ENCODE data around the gene B3GALT5. TPM values are rescaled to one million over a fixed set of nuclear protein-coding genes. Genes with fewer than 3 reads are reported as not detected.
A peak's percentile ranks its signal among the peaks of the same experiment; 100 is the strongest.
"Not testable (repeated sequence)": the region's sequence is repeated elsewhere in the genome, so short reads cannot be mapped to it uniquely, and the experiment has no call there.

The B3GALT5 gene
- 1.3 and 1.6 TPM in 2 replicates for total RNA-seq (2014; rRNA removed)
- 0.22 TPM for polyA plus RNA-seq (2012)

GRCh38 chr21:39612233-39613040 is at the start of gene B3GALT5:
TSS of gene B3GALT5 (plus strand) at chr21:39612940. CDS start at chr21:39660560, 47,620 bp downstream.
- DNase-seq (ENCODE audit: low read depth) = peak; percentile 32

- no peak for DNase-seq (ENCODE audit: low read depth)
Measured at GRCh38 chr21:39564200-39564599, 48.5 kb upstream of the B3GALT5 start.

- no peak for DNase-seq (ENCODE audit: low read depth)
Measured at GRCh38 chr21:39567180-39567972, 45.4 kb upstream of the B3GALT5 start.

- DNase-seq (ENCODE audit: low read depth) = no peak
Measured at GRCh38 chr21:39568361-39568760, 44.4 kb upstream of the B3GALT5 start.

- DNase-seq (ENCODE audit: low read depth) = peak; percentile 15
Measured at GRCh38 chr21:39575775-39576174, 37.0 kb upstream of the B3GALT5 start.

GRCh38 chr21:39576518-39577128 is 36.1 kb upstream of the B3GALT5 start:
- DNase-seq (ENCODE audit: low read depth) = no peak

GRCh38 chr21:39579734-39580332 is 32.9 kb upstream of the B3GALT5 start:
- DNase-seq (ENCODE audit: low read depth) = no peak

- no peak for DNase-seq (ENCODE audit: low read depth)
Measured at GRCh38 chr21:39580744-39581143, 32.0 kb upstream of the B3GALT5 start.

GRCh38 chr21:39581414-39581813 is 31.3 kb upstream of the B3GALT5 start:
- DNase-seq (ENCODE audit: low read depth) = no peak

GRCh38 chr21:39582749-39583148 is 30.0 kb upstream of the B3GALT5 start:
- no peak for DNase-seq (ENCODE audit: low read depth)

GRCh38 chr21:39583586-39583985 is 29.2 kb upstream of the B3GALT5 start:
- not testable (repeated sequence) for DNase-seq (ENCODE audit: low read depth)

- no peak for DNase-seq (ENCODE audit: low read depth)
Measured at GRCh38 chr21:39587376-39587775, 25.4 kb upstream of the B3GALT5 start.

GRCh38 chr21:39588884-39589283 is 23.9 kb upstream of the B3GALT5 start:
- DNase-seq (ENCODE audit: low read depth) = no peak

- no peak for DNase-seq (ENCODE audit: low read depth)
Measured at GRCh38 chr21:39593522-39593921, 19.2 kb upstream of the B3GALT5 start.

- no peak for DNase-seq (ENCODE audit: low read depth)
Measured at GRCh38 chr21:39595465-39595864, 17.3 kb upstream of the B3GALT5 start.

GRCh38 chr21:39597595-39597994 is 15.1 kb upstream of the B3GALT5 start:
- no peak for DNase-seq (ENCODE audit: low read depth)

- DNase-seq (ENCODE audit: low read depth) = no peak
Measured at GRCh38 chr21:39599191-39599970, 13.4 kb upstream of the B3GALT5 start.

GRCh38 chr21:39601187-39601928 is 11.4 kb upstream of the B3GALT5 start:
- DNase-seq (ENCODE audit: low read depth) = no peak

- no peak for DNase-seq (ENCODE audit: low read depth)
Measured at GRCh38 chr21:39602076-39602689, 10.6 kb upstream of the B3GALT5 start.

GRCh38 chr21:39602793-39603192 is 9.9 kb upstream of the B3GALT5 start:
- no peak for DNase-seq (ENCODE audit: low read depth)
